GM12864 (cell line): ENCODE measurements around the gene CLEC10A.

Source experiments
- DNase-seq: peaks from one replicate; pipeline ENCODE4 v3.0.0-alpha.2; 2011; ENCODE audit warnings: low read depth
- H3K4me3 ChIP-seq: 2 replicates; pipeline ENCODE4 v1.5.1; 2011; ENCODE audit warnings: mild to moderate bottlenecking, low read depth, low read length, control low read depth
- CTCF ChIP-seq: IDR thresholded peaks from 2 replicates; pipeline ENCODE4 v1.5.1; 2011; ENCODE audit warnings: low read depth, mild to moderate bottlenecking, moderate library complexity, low read length, control low read depth, inconsistent platforms; ENCODE audit errors: missing control alignments

Gene CLEC10A

GRCh38 chr17:7120123-7120522 lies 40.1 kb upstream of the CLEC10A start:
- no peak for DNase-seq
- H3K4me3 ChIP-seq, result no peak overlapping the region
- no peak for TF ChIP-seq CTCF

- DNase-seq, result no peak
- no peak overlapping the region for H3K4me3 ChIP-seq
- no peak for TF ChIP-seq CTCF
Measured at GRCh38 chr17:7119314-7119713, 39.3 kb upstream of the CLEC10A start.

- no peak overlapping the region for H3K4me3 ChIP-seq
- no peak for TF ChIP-seq CTCF
- no peak for DNase-seq
Measured at GRCh38 chr17:7114875-7115614, 35.0 kb upstream of the CLEC10A start.

GRCh38 chr17:7114241-7114874 lies 34.3 kb upstream of the CLEC10A start, which contains the start of gene ASGR2:
TSS of gene ASGR2 (minus strand) at chr17:7114822. CDS start at chr17:7114240, 582 bp downstream.
- no peak within 1 kb of the TSS for H3K4me3 ChIP-seq
- no peak for DNase-seq
- no peak for TF ChIP-seq CTCF

GRCh38 chr17:7113273-7114071 lies 33.4 kb upstream of the CLEC10A start:
- no peak for DNase-seq
- no peak overlapping the region for H3K4me3 ChIP-seq
- no peak for TF ChIP-seq CTCF

GRCh38 chr17:7112510-7113108 lies 32.6 kb upstream of the CLEC10A start:
- no peak overlapping the region for H3K4me3 ChIP-seq
- no peak for TF ChIP-seq CTCF
- DNase-seq, result no peak
